ENCODE data around the gene GARIN5A.

DNA sequence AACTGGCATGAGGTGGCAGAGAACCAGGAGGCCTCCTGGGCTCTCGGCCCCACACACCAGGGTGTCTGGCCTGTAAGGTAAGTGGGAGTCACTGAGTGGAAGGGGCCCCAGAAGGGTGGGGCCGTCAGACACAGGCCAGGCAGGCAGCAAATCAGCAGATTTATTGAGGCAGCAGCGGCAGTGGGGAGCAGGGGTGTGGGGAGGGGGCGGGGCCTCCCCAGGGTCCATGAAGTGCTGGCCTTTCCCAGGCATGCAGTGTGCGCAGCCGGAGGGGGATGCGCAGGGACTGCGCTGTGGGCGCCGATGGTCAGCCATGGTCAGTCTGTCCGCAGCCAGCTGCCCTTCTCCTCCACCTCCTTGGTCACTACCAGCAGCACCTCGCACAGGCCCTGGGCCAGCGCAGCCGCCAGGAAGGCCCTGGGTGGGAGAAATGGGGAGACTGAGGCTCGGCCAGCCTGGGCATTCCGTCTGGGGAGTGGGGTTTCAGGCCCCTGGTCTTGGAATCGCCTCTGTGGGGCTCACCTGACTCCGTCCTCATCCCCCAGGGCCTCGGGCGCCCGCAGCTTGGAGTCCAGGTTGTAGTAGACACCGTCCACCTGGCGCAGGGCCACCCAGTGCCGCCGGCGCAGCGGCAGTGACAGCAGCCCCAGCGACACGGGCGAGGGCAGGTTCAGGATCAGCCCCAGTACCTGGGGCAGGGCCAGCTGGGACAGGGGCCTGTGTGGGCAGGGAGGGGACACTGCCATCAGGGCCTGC lies 29.4 kb upstream of the GARIN5A start:
- TF ChIP-seq EZH2 (IDR thresholded peaks at IDR 0.05; ENCODE audit: low read length) (no peak), CTCF (optimal IDR thresholded peaks at IDR 0.05 in 1 of 3, IDR thresholded peaks at IDR 0.05 in 1 of 3, conservative IDR thresholded peaks at IDR 0.05 in 1 of 3; ENCODE audit: extremely low read depth in 1 of 3, insufficient read depth in 2 of 3, low read length in 3 of 3) (no peak)
